ENCODE data around the gene INPP4B. TPM values are rescaled to one million over a fixed set of nuclear protein-coding genes. Genes with fewer than 3 reads are reported as not detected.

INPP4B gene
- total RNA-seq, 1 experiment from 2014 or later, result 14.3 TPM

GRCh38 chr4:142719854-142720541, 126.1 kb downstream of the INPP4B start (continued):
- TF ChIP-seq, protein P1, sequence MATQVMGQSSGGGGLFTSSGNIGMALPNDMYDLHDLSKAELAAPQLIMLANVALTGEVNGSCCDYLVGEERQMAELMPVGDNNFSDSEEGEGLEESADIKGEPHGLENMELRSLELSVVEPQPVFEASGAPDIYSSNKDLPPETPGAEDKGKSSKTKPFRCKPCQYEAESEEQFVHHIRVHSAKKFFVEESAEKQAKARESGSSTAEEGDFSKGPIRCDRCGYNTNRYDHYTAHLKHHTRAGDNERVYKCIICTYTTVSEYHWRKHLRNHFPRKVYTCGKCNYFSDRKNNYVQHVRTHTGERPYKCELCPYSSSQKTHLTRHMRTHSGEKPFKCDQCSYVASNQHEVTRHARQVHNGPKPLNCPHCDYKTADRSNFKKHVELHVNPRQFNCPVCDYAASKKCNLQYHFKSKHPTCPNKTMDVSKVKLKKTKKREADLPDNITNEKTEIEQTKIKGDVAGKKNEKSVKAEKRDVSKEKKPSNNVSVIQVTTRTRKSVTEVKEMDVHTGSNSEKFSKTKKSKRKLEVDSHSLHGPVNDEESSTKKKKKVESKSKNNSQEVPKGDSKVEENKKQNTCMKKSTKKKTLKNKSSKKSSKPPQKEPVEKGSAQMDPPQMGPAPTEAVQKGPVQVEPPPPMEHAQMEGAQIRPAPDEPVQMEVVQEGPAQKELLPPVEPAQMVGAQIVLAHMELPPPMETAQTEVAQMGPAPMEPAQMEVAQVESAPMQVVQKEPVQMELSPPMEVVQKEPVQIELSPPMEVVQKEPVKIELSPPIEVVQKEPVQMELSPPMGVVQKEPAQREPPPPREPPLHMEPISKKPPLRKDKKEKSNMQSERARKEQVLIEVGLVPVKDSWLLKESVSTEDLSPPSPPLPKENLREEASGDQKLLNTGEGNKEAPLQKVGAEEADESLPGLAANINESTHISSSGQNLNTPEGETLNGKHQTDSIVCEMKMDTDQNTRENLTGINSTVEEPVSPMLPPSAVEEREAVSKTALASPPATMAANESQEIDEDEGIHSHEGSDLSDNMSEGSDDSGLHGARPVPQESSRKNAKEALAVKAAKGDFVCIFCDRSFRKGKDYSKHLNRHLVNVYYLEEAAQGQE (IDR thresholded peaks at IDR 0.05; ENCODE audit: low read depth), result no peak

DNA sequence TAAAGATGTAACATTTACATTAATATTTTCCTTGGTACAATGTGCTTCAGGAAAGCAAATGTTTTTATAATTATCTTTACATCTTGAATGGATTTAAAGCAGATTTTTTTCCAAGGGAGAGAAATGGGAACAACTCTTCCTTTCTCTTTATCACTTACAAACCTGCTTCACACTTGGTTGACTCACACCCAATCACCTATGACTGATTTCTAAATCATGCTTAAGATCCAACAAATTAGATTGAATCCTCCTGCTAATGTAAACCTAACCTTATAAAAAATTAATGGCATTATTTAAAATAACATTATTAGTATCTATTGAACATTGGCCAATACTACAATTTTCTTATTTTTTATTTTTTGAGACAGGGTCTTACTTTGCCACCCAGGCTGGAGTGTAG, 127.1 kb downstream of the INPP4B start:
- no peaks in the 10 kb centered on the region for H3K36me3 ChIP-seq (ENCODE audit: control insufficient read depth in 1 of 2, insufficient read depth in 2 of 2, low read length in 2 of 2)
- peaks cover 23 to 32% of the 10 kb centered on the region in 2 experiments for H3K4me1 ChIP-seq (ENCODE audit: control insufficient read depth in 1 of 2, insufficient read depth in 2 of 2, low read length in 2 of 2)
- ChIA-PET CTCF (no interaction called here), RAD21 (ENCODE audit: low non-redundant PET in 1 of 2, low total read pairs in 2 of 2, uncharacterized antibody in 2 of 2, unreplicated experiment in 2 of 2) (no interaction called here), POLR2A (no interaction called here)
- H3K27me3 ChIP-seq (ENCODE audit: insufficient read depth, low read length), result no peaks in the 10 kb centered on the region
- H3K9me2 ChIP-seq (ENCODE audit: insufficient read depth), result no peaks in the 10 kb centered on the region
- DNase-seq (ENCODE audit: low read depth, low spot score) (no peak), ATAC-seq (no peak)
- intact Hi-C loops (cut with micrococcal nuclease), result no loop called here
- no peaks in the 10 kb centered on the region for H3K79me2 ChIP-seq (ENCODE audit: insufficient read depth, low read length)
- H2AFZ ChIP-seq (ENCODE audit: low read depth, low read length, poor library complexity, severe bottlenecking), result no peak overlapping the region
- H4K20me1 ChIP-seq (ENCODE audit: insufficient read depth), result no peaks in the 10 kb centered on the region
- H3K27ac ChIP-seq (ENCODE audit: low read depth, low read length), result peak overlapping the region; percentile 65; the same call in 1 of the 2 replicates
- H3K4me3 ChIP-seq (replicated peaks in 1 of 2; ENCODE audit: low read depth in 1 of 2, low read length in 2 of 2), result no peak overlapping the region
- no peaks in the 10 kb centered on the region for H3K9me3 ChIP-seq (ENCODE audit: control insufficient read depth in 1 of 2, insufficient read depth in 1 of 2, low read depth in 1 of 2, low read length in 2 of 2)
- H3K4me2 ChIP-seq (ENCODE audit: low read length), result peak overlapping the region; percentile 32; the same call in 1 of the 2 replicates
- H3K9ac ChIP-seq (ENCODE audit: low read length), result no peak overlapping the region
- BruUV-seq (replicated peaks), result no TSS peak
- no peak for TF ChIP-seq ZFX (IDR thresholded peaks at IDR 0.05)

DNA sequence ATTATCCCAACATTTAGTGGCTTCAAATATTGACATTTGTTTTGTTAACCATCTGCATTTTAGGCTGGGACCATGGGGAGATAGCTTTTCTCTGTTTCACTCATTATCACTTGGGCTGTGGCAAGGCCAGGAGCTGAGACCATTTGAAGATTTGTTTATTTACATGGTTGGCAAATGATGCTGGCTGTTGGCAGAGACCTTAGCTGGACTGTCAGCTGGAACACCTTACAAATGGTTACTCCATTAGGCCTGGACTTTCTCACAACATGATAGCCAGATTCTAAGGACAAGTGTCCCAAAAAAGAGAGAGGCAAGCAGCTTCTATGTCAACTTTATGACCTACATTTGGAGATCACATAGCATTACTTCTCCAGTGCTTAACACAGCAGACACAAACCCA, 130.4 kb downstream of the INPP4B start:
- Histone ChIP-seq H3K36me3 (ENCODE audit: control insufficient read depth in 1 of 2, insufficient read depth in 2 of 2, low read length in 2 of 2) (no peaks in the 10 kb centered on the region), H4K20me1 (ENCODE audit: insufficient read depth) (no peaks in the 10 kb centered on the region), H3K9ac (ENCODE audit: low read length) (no peak overlapping the region), H3K9me2 (ENCODE audit: insufficient read depth) (no peaks in the 10 kb centered on the region), H2AFZ (ENCODE audit: low read depth, low read length, poor library complexity, severe bottlenecking) (no peak overlapping the region), H3K79me2 (ENCODE audit: insufficient read depth, low read length) (no peaks in the 10 kb centered on the region), H3K4me2 (ENCODE audit: low read length) (no peak overlapping the region), H3K4me3 (replicated peaks in 1 of 2; ENCODE audit: low read depth in 1 of 2, low read length in 2 of 2) (no peak overlapping the region), H3K9me3 (ENCODE audit: control insufficient read depth in 1 of 2, insufficient read depth in 1 of 2, low read depth in 1 of 2, low read length in 2 of 2) (no peaks in the 10 kb centered on the region), H3K27me3 (ENCODE audit: insufficient read depth, low read length) (no peaks in the 10 kb centered on the region), H3K4me1 (ENCODE audit: control insufficient read depth in 1 of 2, insufficient read depth in 2 of 2, low read length in 2 of 2) (peaks cover 14 to 21% of the 10 kb centered on the region in 2 experiments; a peak in 3 of 4 replicates), H3K27ac (ENCODE audit: low read depth, low read length) (no peak overlapping the region)
- TF ChIP-seq EGR1 (IDR thresholded peaks at IDR 0.05; ENCODE audit: low read depth) (no peak), SP1 (IDR thresholded peaks at IDR 0.05; ENCODE audit: low read depth) (no peak)
- CTCF ChIA-PET, result no interaction called here
- no TSS peak for BruUV-seq (replicated peaks)
- intact Hi-C loops (cut with micrococcal nuclease), result no loop called here
- POLR2A ChIA-PET, result no interaction called here
- RAD21 ChIA-PET (ENCODE audit: low non-redundant PET in 1 of 2, low total read pairs in 2 of 2, uncharacterized antibody in 2 of 2, unreplicated experiment in 2 of 2), result no interaction called here
- no peak for ATAC-seq
- no peak for DNase-seq (ENCODE audit: low read depth, low spot score)
